GM21447 (cell line): Measurements from ENCODE around the gene LRRC75A.

Source experiments
- ATAC-seq: cut with Tn5 transposase; IDR thresholded peaks from one replicate; pipeline ENCODE4 v1.9.1; 2021; ENCODE audit not compliant: unreplicated experiment

Gene LRRC75A

DNA sequence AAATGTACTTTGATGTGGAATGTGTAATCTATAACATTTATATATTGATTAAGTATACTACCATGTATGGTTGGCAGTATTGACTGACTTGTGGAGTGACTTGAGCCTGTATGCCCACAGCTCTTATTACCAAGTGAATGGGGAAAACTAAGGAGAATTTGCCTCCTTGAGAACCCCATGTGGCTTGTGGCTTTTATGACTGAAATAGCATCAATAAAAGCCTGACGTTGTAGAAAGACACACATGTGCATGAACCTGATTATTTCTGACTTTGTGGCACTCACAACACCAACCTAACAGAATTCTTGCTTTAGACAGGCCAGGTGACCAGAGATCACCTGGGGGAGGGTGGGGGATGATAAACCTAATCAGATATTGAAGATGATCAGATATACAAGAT is 2.1 kb upstream of the LRRC75A start:
- no peak for ATAC-seq

DNA sequence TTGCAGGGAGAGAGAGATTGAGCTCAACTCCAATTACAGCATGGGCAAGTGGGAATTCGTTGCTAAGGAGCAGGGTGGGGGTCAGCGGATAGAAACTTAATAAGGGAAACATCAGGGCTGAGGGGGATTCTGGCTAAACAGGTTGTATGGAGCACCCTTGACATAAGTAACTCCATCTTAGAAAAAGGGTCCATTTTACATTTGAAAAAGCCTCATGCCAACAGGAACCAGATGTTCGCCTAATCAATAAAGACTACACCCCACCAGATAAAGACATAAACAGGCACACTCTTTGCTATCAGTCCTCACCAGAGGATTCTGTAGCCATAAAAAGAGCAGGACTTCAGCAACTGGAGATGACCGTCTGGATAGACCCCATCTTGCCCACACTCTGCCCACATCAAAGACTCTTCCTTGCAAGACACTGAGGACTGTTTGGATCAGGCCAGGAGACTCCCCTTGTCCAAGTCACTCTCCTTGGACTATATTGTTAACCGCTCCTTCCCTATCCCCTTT is 1.6 kb upstream of the LRRC75A start:
- ATAC-seq = no peak

DNA sequence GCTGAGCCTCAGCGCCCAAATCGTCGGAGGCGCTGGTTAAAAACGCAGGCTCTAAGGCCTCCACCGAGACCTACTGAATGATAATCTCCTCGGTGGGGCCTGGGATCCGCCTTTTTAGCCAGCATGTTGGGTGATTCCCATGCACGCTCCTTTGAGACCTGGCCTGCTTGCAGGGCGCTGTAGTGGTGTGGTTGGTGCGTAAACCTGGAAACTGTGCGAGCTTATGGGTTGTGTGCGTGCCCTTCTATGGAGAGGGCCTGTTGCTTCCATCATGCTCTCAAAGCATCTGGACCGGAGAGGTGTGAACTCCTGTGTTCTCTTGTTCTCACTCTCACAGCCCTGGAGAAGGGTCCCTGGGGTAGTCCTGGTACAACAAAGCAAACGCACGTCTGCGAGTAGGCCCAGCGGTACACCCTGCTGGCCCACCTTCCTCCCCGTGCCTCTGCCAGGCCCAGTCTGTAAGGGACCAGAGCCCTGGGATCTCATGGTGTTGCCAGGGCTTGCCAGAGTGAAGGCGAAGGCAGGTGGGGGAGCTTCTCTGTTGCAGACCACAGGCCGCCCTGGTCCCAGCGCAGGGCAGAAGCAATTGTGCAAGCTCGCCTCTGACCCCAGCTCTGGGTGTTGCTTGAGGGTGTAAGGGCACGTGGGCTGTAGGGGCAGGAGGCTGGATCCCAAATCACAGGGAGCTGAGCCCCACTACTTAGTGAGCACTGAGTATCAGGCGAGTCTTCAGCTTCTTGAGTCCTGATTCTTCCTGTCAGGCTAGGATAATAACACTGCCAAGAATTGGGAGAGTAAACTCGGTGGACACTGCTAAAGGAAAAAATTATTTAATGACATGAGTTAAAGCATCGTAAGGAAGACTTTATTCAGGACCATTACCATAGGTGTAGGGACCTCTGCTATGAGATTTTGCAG is 879 bp upstream of the LRRC75A start:
- ATAC-seq = no peak

DNA sequence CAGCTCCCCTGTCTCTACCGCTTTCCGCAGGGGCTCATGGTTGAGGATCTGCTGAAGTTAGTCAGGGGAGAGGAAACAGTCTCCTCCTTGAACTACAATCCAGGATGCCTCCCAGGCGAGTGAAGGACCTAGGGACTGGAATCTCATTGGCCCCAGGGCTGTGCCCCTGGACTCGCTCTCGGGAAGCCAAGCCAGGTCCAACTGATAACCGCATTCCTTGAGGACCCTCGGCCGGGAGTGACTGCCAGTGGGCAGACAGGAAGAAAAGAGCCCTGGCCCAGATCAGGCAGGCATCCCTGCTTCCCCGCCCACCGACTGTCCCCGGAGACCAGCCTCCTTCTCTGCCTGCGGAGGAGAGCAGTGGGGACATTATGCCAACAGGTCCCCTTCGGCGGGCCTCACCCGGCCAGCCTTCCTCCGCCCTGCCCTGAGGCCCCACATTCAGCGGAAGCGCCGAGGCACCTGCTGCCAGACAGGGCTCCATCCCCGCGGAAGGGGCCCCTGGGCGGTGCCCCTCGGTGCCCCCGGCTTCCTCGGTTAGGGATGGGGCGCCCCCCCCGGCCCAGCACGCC is 776 bp downstream of the LRRC75A start:
- no peak for ATAC-seq

DNA sequence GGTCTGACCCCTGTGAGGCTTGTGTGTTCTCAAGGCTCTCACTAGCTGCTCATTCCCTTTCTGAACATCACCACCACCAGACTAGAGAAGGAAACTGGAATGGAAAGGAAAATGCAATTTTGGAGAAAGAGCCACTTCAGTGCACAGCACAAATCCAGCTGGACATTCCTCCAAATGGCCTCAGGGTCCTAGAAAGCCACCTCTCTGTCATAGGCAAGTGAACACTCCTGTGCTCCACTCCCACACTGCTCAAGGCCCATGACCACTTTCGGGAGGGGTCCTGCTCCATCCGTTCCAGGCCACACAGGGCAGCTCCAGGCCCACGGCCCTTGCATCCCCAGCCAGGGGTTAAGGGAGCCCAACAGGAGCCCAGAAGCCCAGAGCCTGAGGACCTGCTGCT is 2.6 kb downstream of the LRRC75A start:
- no peak for ATAC-seq

DNA sequence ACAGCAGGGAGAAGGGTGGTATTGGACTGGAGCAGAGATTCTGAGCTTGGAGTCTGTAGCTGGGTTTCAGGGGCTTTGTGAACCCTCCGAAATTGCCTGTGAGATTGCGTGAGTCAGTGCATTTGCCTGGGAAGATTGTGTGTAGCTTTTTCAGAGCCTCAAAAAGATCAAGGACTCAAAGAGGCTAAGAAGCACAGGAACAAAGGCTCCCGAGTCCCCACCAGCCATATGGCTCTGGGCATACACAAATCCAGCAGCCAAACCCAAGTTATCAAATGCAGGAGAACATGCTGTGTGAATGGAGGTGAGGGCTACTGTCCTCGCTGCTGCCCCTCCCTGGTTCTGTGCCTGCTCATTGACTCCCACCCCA is 3.0 kb downstream of the LRRC75A start:
- no peak for ATAC-seq

DNA sequence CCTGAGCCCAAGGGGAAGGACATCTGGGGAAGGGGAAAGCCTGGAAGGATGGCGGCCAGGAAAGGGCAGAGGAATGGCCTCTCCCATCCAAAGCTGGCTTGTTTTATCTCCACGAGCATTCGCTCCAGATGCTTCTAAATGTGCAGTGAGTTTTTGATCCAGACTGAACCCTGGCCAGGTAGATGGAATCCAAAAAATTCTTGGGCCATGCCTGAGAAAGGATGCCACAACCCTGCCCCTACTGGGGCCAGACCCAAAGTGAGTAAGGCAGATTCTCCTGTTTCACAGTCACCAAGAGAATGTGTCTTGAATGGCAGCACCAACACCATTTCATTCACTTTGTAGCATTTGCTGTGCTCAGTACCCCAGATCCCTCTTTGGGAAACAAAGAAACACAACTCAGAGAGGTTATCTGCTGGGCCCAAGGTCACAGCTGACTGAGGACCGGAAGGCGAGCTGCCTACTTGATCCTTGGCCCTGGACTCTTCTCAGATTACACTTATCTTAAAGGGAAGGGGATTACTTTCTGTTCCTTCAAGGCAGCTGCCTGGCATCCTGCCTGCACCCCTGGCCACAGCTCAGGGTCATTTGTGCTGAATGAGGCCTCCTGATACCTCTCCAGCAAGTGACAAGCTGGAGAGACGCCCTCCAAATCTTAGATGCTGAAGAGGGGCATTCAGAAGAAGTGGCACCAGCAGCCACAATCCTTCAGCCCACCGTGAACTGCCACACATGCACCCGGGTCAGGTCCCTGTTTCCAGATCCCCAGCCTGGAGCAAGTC is 3.6 kb downstream of the LRRC75A start:
- ATAC-seq = no peak

DNA sequence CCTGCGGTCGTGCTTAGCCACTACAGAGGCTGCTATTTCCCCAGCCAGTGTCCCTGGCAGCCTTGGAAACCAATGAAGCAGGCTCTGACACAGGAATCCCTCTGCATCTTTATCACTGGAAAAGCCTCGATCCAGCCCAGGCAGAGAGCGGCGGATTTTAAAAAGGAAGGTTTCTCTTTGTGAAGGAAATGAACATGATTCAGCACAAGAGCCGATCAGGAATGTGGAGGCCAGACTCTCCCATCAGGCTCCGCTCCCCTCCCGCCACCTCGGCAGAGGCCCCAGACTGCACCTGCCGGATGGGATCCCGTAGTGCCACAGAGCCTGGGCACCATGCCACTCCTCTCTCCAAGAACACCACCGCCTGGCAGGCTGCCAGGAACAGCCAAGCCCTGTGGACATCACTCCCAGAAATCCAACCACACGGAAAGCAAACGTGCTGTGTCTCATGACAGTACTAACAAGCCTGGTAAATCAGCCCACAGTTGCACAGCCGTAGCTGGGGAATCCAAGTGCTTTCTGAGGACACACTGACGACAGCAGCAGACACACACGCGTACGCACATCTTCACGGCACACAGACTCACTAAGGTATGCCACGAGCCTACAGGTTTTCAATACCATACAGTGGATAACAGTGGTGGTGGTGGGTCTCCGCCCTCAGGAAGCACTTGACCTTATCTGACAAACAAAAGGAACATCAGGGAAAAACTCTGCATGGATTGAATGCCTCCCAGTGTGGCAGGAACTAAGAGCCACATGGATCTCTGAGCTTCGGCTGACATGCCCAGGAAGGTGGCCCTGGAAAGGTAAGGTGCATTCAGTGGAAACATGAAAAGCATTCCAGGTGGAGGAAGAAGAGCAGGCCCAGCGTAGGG is 5.4 kb downstream of the LRRC75A start:
- no peak for ATAC-seq

DNA sequence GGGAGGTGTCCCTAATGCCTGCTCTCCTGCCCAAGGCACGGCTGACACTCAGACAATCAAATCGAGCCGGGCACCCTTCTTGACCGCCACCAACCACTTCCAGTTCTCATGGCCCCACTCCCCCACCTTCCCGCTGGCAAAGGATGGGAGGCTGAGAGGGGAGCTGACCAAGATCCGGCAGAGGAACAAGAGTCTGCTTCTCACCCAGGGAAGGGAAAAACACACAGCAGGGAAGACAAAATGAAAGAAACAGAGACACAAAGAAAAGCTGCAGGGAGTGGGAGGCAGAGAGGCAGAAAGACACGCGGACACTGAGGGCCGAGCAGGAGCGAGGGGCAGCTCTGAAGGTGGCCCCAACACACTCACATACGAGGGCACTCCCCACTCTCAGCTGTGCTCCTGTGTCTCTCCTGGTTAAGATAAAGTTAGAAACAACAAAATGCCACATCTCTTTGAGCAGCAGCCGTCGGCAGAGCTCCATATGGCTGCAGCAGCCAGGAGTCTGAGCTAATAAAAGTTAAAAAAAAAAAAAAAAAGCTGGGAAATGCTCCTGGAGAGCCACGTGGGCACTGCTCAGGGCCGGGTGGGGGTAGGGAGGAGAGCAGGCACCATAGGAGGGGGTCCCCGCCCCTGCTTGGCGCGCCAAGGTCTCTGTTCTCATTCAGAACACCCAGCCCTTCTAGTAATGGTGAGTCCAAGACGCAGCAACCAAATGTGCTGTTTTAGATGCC is 7.4 kb downstream of the LRRC75A start:
- no peak for ATAC-seq

DNA sequence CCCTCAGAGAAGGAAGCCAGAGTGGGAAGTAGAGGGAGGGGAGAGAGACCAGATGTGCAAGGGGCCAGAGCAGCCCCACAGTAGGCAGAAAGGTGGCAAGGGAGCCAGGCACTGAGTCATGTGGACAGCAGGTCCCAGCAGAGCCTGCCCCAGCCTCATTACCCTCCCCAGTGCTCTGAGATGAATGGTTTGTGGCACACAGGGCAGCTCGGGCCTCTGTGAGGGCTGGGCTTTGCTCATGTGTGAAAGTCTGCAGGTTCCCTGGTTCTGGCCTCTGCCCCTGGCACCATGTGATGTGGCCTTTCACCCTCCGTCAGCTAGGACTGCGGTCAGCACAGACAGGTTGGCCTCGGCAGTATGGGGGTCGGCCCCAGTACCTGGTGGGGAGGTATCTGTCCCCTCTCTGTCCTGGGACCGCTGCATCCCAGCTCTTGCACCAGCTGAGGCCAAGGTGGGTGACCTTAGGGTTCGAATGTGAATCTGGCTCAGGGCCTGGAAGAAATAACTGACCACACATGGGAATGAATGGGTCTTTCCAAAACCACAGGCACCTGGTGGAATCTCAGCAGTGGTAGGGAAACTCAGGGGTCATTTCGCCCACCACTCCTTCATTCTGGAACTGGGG is 8.9 kb downstream of the LRRC75A start:
- no peak for ATAC-seq

DNA sequence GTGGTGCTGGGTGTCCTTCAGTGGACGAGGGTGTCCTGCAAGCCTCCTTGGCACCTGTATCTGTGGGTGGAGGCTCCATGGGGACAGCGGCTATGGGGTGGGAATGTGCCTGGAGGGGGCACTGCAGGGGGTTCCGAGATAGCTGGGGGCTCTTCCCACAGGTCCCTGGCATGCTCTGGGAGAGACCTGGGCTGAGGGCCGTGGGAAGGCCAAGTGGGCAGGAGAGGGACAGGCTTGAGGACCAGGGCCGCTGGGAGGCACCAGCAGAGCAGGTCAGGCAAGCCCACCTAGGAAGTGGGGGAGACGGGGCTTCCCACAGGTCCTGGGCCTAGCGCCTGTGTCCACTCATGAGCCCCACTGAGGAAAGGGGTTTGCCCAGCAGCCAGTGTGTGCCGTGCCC is 9.7 kb downstream of the LRRC75A start:
- ATAC-seq = no peak

DNA sequence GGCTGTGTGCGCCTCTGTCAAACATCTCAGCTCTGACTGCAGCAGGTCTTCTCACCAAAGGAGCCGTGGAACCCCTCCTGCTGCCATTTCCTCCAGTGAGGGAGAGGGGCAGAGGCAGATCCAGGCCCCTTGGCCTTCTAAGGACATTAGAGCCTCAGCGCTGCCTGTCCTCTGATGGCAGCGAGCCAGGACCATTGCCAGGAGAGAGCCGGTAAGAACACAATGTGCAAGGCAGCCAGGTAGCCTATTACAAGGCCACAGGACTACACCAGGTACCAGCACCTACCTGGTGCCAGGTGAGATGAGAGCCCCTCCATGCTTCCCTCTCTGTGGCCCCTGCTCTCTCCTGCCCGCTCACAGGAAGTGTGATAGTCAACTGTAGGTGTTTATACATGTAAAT is 11.0 kb downstream of the LRRC75A start:
- ATAC-seq = no peak

DNA sequence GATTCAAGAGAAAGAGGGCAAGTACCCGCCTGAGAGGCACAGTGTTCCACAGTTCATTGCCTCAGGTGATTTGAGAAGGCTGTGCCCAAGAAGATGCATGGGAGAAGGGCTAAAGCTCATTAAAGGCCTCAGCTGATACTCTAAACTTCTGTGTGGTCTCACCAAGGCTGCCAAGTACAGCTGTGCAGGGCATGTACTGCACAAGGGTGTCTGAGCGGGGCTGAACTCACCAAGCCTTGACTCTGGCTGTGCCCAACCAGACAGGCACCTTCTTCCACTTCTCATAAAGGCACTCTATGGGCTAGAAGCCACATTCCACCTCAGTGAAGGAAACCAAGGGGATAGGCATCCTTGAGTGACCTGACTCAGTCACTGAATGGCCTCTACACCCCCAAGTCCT is 12.7 kb downstream of the LRRC75A start:
- no peak for ATAC-seq

DNA sequence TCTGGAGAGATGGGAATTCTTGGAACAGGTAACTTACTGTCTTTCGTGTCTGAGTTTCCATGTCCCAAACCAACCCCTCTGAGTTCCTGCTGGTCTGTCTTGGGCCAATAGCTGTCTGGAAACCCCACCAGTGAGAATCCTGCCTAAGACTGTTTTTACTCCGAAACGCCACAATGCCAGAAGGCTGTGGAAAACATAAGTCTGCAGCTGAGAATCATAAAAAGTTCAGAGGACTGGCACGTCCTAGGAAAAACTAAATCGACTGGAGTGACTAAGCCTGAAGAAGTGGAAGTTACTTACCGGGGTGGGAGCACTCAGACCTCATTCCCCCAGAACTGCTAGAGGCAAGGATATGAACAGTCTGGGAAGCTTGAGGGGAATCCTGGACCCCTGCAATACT is 13.3 kb downstream of the LRRC75A start:
- ATAC-seq = no peak

DNA sequence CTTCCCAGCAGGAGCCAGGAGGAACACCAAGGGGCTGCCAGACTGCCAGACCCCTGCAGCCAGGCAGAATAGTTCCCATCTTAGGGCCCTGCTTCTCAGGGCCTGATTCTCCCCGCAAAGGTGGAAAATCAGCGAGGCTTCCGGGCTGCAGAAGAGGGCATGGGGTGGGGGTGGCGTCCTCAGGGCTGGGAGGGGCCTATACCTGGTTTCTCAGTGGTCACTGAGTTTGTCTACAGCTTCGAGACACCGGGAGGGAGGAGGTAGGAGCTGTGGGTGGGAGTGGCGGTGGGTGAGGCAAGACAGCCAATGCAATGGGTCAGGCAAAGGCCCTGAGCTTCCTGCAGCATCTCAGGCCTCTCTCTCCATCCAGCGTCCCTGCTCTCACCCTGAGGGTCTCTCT is 14.3 kb downstream of the LRRC75A start:
- no peak for ATAC-seq

DNA sequence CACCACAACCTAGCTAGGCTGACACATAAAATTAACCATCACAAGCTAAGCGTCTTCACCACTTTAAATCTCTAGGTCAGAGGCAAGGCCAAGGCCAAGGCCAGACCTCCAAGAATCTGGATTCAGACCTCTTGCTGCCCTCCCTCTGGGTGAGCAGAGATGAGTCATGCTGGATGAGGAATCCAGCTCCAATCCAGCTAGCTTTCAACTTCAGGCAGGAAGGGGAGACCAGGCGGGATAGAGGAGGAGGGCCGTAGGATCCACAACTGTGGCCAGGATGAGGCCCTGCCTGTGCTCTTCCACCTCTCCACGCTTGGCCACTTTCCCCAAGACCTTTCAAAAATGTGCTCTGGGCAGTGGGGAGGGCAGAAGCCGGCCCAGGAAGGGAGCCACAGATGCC is 14.7 kb downstream of the LRRC75A start:
- ATAC-seq = no peak

DNA sequence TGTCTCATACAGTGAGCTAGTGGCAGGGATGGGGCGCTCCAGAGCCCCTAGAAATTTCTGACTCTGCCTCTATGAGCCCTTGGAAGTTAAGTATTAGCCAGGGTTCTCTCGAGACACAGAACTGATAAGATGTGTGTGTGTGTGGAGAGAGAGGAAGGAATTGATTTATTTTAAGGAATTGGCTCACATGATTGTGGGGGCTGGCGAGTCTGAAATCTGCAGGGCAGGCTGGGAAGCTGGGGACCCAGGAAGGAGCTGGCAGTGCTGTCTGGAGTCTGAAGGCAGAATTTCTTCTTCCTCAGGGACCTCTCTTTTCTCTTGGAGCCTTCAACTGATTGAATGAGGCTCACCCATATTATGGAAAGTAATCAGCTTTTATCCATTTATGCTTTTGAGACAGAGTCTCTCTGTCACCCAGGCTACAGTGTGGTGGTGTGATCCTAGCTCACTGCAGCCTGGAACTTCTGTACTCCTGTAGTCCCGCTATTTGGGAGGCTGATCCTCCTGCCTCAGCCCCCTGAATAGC is 16.8 kb downstream of the LRRC75A start:
- ATAC-seq = no peak

DNA sequence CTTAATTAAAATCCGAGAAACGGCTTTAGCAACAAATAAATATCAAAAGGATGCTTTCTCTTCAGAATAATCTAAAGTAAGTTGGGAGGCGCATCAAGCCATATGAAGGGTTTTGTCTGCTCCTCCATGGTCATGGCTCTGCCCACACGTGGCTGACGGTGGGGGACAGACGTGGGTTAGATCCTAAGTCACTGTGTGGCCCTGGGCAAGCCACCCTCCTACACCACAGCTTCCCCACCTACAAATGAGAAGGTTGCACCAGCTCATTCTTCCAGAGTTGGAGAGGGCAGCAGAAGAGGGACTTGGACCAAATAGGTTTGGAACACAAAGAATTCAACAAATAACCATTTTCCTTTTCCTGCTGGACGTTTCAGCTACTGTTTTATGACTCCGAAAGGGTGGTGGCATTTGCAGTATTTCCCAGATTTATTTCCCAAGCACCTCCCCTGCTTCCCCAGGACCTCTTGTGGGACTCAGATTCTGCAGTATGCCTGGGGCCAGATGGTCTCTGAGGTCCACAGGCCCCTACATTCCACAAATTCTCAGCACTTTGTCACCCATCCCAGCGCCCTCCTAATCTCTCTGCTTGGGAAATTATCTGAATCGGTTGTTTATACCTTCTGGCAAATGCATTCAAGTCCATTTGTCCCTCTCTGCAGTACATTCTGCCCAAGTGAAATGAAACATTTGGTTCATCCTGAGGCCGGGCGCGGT is 17.8 kb downstream of the LRRC75A start:
- no peak for ATAC-seq
